ENCODE data around the gene FAM151A. TPM values are rescaled to one million over a fixed set of nuclear protein-coding genes. Genes with fewer than 3 reads are reported as not detected.
A peak's percentile ranks its signal among the peaks of the same experiment; 100 is the strongest.

Gene FAM151A
- total and polyA plus RNA-seq, 2 of the 13 experiments (the other 11 are each of a cell fraction or from before 2014, with no cell fraction given) = 0.29 to 3.6 TPM

DNA sequence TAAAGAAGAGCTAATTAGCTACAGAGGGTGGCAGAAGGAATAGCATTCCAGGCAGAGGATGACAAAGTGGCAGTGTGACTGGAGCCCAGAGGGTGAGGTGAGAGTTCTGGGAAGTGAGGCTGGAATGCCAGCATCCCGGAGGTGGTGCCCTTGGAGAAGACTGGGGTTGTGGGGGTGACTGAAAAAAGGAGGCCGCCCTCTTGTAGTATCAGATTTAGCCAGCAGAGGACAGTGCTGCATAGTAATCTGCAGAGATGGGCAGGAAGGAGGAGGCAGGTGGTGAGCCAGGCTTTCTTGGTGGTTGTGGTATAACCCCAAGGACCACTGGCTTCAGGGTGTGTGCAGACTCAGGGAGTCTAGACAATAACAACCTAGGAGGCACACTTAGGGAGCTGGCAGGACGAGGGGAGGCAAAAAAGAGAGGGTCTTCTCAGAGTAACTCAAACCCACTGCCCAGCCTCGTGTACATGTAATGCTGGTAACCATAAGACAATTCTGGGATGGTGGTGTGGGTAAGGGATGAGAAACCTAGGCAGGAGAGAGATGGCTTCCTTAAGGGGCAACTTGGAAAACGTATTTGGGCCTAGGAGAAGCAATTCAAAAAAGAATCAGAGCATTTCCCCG is 48.8 kb upstream of the FAM151A start (continued):
- no peak for TF ChIP-seq RFXANK (CRISPR knock-in tag; IDR thresholded peaks at IDR 0.05)
- no peak for TF ChIP-seq FOXC1 (CRISPR knock-in tag; IDR thresholded peaks at IDR 0.05; ENCODE audit: borderline replicate concordance)
- peak; percentile 88 for TF ChIP-seq STAG1 (CRISPR knock-in tag; IDR thresholded peaks at IDR 0.05)
- TF ChIP-seq FOXA1 (IDR thresholded peaks at IDR 0.05) = no peak
- TF ChIP-seq FOXA1 (CRISPR knock-in tag; IDR thresholded peaks at IDR 0.05) = no peak
- no peak for TF ChIP-seq CCDC6 (CRISPR knock-in tag; IDR thresholded peaks at IDR 0.05)
- no peak for TF ChIP-seq KLF9 (CRISPR knock-in tag; IDR thresholded peaks at IDR 0.05; ENCODE audit: low read depth)
- 0 out of 2 replicates have a peak, but pooled peaks have one; percentile 10 for TF ChIP-seq FOSL2 (CRISPR knock-in tag; IDR thresholded peaks at IDR 0.05)
- 0 out of 2 replicates have a peak, but pooled peaks have one; percentile 12 for TF ChIP-seq SUZ12 (IDR thresholded peaks at IDR 0.05; ENCODE audit: low read depth, low read length)
- TF ChIP-seq KDM4B (CRISPR knock-in tag; IDR thresholded peaks at IDR 0.05) = no peak
- no peak for TF ChIP-seq ZNF496 (CRISPR knock-in tag; IDR thresholded peaks at IDR 0.05; ENCODE audit: insufficient replicate concordance)
- TF ChIP-seq, protein P1, sequence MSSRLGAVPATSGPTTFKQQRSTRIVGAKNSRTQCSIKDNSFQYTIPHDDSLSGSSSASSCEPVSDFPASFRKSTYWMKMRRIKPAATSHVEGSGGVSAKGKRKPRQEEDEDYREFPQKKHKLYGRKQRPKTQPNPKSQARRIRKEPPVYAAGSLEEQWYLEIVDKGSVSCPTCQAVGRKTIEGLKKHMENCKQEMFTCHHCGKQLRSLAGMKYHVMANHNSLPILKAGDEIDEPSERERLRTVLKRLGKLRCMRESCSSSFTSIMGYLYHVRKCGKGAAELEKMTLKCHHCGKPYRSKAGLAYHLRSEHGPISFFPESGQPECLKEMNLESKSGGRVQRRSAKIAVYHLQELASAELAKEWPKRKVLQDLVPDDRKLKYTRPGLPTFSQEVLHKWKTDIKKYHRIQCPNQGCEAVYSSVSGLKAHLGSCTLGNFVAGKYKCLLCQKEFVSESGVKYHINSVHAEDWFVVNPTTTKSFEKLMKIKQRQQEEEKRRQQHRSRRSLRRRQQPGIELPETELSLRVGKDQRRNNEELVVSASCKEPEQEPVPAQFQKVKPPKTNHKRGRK (CRISPR knock-in tag; IDR thresholded peaks at IDR 0.05) = no peak
- no peak for TF ChIP-seq ZNF782 (CRISPR knock-in tag; IDR thresholded peaks at IDR 0.05; ENCODE audit: borderline replicate concordance)
- TF ChIP-seq, protein P2, sequence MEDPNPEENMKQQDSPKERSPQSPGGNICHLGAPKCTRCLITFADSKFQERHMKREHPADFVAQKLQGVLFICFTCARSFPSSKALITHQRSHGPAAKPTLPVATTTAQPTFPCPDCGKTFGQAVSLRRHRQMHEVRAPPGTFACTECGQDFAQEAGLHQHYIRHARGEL (CRISPR knock-in tag; IDR thresholded peaks at IDR 0.05) = no peak
- no peak for TF ChIP-seq ZMYM2 (CRISPR knock-in tag; IDR thresholded peaks at IDR 0.05)
- TF ChIP-seq, protein P3, sequence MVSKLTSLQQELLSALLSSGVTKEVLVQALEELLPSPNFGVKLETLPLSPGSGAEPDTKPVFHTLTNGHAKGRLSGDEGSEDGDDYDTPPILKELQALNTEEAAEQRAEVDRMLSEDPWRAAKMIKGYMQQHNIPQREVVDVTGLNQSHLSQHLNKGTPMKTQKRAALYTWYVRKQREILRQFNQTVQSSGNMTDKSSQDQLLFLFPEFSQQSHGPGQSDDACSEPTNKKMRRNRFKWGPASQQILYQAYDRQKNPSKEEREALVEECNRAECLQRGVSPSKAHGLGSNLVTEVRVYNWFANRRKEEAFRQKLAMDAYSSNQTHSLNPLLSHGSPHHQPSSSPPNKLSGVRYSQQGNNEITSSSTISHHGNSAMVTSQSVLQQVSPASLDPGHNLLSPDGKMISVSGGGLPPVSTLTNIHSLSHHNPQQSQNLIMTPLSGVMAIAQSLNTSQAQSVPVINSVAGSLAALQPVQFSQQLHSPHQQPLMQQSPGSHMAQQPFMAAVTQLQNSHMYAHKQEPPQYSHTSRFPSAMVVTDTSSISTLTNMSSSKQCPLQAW (CRISPR knock-in tag; IDR thresholded peaks at IDR 0.05) = no peak
- TF ChIP-seq GABPA (IDR thresholded peaks at IDR 0.05; ENCODE audit: low read depth, low read length) = no peak
- TF ChIP-seq GABPA (CRISPR knock-in tag; IDR thresholded peaks at IDR 0.05; ENCODE audit: low read depth) = peak; percentile 63
- peak; percentile 85 for TF ChIP-seq RAD21 (CRISPR knock-in tag; IDR thresholded peaks at IDR 0.05)
- TF ChIP-seq RBAK (CRISPR knock-in tag; IDR thresholded peaks at IDR 0.05) = no peak
- peak; percentile 45 for TF ChIP-seq TEAD3 (CRISPR knock-in tag; optimal IDR thresholded peaks at IDR 0.05; ENCODE audit: borderline replicate concordance)
- no peak for TF ChIP-seq ZFP36L1 (CRISPR knock-in tag; IDR thresholded peaks at IDR 0.05)
- no peak for TF ChIP-seq PLRG1 (conservative IDR thresholded peaks at IDR 0.05)

Data from HepG2 (cell line).